GM20000 (cell line): Measurements from ENCODE around the gene SEMA7A.

Source experiments
- DNase-seq: peaks from one replicate; pipeline ENCODE4 v3.0.0; 2012; ENCODE audit warnings: low spot score
- CTCF ChIP-seq: IDR thresholded peaks from 2 replicates; pipeline ENCODE4 v1.5.1; 2012; ENCODE audit warnings: mild to moderate bottlenecking, control low read depth; ENCODE audit errors: extremely low read depth, missing control alignments

SEMA7A gene

DNA sequence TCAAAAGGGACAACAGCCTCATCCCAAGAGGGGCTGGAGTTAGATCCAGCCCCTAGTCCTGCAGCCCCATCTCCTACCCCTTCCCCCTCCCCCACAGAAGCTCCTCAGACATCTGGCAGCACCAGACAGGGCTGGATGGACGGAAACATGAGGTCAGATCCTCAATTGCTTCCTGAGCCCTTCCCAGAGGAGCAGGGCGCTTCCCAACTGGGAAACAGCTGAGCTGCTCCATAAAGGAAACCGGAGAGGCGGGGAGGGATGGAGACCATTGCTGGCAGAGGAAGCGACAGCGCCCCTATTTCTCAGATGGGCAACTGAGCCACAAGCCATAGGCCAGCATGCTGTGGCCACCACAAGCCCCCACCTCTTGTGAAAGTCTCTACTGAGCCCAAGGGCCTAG, 48.0 kb downstream of the SEMA7A start:
- no peak for DNase-seq
- no peak for TF ChIP-seq CTCF

DNA sequence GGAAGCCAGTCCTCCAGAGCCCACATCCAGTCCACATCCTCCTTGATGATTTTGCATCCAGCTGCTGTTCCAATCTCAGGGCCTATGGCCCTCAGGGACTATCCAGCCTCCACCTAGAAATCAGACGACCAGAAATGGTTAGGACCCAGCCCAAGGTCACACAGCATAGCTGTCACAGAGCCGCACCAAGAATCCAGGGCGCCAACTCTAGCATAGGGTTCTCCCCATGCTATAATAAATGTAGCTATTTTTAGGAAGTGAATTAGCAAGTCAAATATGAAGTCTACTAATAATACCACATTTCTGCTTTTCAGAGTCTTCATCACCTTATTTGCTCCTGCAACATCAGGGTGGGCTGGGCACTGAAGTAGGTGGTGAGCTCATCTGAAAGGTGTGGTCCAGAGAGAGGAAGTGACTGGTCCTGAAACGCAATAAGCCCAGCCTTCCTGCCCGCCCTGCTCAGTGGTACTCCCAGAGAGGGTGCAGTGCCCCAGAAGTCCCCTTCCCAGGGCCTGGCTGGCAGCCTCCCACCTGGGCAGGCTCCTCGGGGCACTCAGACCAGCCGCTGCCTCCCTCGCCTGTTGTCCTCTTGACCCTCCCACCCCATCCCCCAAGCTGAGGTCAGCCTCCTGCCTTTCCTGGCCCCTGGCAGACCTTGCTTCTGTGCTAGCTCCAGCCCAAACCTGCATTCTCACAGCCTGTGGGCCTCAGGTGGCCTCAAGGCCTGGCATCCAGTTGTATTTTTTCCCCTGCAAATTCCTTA, 48.7 kb downstream of the SEMA7A start:
- no peak for TF ChIP-seq CTCF
- DNase-seq = peak; percentile 84

GRCh38 chr15:74384566-74384880, 49.2 kb downstream of the SEMA7A start:
- TF ChIP-seq CTCF = no peak
- no peak for DNase-seq

DNA sequence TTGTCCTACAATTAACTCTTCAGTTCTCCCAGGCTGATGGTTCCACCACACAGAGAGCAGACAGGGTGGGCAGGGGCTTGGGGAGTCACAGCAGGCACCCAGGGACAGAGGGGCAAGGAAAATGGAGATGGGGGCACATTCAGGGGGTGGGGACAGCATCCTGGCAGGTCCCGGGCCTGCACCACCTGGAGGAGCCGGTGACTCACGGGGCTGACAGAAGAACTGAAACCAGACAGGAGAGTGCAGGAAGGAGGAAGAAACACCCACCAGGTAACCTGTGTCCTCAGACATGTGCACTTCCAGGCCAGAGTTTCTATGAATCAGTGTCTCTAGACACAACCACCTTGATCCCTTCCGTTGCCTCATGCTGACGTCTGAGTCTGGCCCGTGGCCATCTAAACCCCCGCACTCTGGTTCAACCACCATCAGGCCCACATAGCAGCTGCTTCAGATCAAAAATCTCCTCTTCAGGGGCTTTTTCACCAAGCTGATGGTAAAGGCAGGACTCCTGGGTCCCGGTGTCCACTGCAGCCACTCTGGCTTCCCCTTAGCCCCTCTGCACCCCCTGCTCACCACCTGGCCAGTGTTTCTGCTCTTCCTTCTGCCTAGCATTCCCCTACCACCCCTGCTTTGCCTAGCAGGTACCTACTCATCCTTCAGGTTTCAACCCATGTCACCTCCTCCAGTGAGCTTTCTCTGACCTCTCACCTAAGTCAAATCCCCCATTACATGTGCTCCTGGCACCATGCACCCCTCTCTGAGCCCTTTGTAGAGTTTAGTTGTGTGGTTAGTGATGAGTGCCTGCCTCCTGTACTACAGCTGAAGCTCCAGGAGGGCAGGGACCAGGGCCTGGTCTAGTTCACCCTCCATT, 49.8 kb downstream of the SEMA7A start:
- no peak for TF ChIP-seq CTCF
- peak; percentile 85 for DNase-seq

DNA sequence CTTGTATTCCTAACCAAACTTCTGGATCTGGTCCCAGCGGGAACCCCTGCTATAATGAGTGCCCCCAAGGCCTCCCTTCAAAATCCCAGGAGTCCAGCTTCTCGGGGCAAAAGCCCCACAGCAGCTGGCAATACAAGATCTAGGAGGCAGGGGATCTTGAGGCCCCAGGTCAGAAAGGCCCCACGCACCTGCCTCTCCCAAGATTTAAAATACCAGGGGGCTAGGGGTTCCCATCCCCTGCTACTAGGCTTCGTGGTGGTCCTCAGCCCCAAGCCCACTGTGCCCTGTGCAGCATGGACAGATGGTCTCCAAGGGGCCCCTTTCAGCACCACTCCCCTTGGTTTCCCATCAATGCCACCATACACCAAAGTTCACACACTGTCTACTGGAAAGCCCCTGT, 50.5 kb downstream of the SEMA7A start:
- no peak for TF ChIP-seq CTCF
- no peak for DNase-seq

GRCh38 chr15:74382004-74382816, 51.5 kb downstream of the SEMA7A start:
- peak; percentile 89 for TF ChIP-seq CTCF
- DNase-seq = peak; percentile 80
